Measurements from ENCODE around the gene DTNBP1.

DTNBP1 gene

DNA sequence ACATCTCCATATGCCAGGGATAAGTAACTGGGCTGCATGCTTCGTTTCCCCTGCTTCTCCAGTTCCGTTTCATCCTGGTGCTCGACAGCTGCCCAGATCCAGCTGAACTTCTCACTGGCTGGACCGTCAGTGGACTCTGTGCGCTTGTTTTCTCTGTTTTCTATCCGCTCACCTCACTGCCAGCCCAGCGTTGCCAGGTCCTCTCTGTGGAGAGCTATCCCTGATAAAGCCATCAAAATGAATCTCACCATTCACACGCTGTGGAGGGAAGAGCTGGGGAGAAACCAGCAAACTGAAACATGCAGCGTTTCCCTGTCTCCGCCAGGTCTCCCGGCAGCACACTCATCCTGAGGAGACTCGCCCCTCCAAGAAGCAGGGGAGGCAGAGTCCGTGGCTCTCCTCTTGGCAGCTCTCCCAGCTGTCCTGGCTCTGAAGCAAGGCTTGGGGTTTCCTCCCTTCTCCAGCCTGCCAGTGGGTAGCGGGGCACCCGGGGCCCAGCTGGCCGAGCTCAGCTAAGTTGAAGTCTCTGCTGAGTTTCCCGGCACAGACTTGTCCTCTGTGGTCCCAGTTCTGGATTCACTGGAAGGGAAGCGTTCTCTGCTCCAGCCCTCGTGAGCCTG lies 160.9 kb downstream of the DTNBP1 start:
- Histone ChIP-seq H3K36me3 (ENCODE audit: insufficient read depth, low read length) (peaks cover 23% of the 10 kb centered on the region), H3K4me1 (ENCODE audit: insufficient read depth, low read length) (peaks cover 50% of the 10 kb centered on the region), H3K4me3 (ENCODE audit: low read depth in 1 of 2, low read length in 2 of 2) (no peak overlapping the region)

DNA sequence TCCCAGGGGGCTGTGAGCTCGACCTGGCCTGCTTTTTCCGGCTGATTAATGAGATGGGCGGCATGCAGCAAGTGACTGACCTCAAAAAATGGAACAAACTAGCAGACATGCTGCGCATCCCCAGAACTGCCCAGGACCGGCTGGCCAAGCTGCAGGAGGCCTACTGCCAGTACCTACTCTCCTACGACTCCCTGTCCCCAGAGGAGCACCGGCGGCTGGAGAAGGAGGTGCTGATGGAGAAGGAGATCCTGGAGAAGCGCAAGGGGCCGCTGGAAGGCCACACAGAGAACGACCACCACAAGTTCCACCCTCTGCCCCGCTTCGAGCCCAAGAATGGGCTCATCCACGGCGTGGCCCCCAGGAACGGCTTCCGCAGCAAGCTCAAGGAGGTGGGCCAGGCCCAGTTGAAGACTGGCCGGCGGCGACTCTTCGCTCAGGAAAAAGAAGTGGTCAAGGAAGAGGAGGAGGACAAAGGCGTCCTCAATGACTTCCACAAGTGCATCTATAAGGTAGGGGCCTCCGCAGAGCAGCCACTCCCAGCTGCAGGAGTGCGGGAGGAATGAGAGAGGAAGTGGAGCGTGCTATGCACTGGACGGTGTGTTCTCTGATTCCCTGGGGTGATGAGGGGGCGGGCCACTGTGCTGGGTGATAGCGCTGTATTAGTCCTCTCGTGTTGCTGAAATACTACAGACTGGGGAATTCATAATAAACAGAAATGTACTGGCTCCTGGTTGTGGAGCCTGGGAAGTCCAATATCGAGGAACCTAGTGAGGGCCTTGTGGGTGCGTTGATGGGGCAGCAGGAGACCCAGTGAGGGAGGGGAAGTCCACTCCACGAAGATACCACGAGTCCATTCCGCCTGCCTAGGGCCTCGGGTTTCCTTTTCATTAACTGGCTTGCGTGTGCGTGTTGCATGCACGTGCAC lies 161.7 kb downstream of the DTNBP1 start:
- peaks cover 18% of the 10 kb centered on the region for H3K36me3 ChIP-seq (ENCODE audit: insufficient read depth, low read length)
- H3K4me3 ChIP-seq (ENCODE audit: low read depth in 1 of 2, low read length in 2 of 2): no peak overlapping the region
- H3K27ac ChIP-seq (ENCODE audit: low read depth, low read length): no peak overlapping the region
- no peak overlapping the region for H3K9ac ChIP-seq (ENCODE audit: low read length)
- H3K4me1 ChIP-seq (ENCODE audit: insufficient read depth, low read length): peaks cover 47% of the 10 kb centered on the region
- H3K27me3 ChIP-seq (ENCODE audit: control insufficient read depth in 1 of 2, insufficient read depth in 2 of 2, low read length in 2 of 2): no peaks in the 10 kb centered on the region
- no peaks in the 10 kb centered on the region for H3K9me3 ChIP-seq (ENCODE audit: low read length)

More for the DNA sequence above, 160.9 kb downstream of the DTNBP1 start:
- H3K9me3 ChIP-seq (ENCODE audit: low read length): no peaks in the 10 kb centered on the region
- no peak overlapping the region for H3K27ac ChIP-seq (ENCODE audit: low read depth, low read length)
- H3K27me3 ChIP-seq (ENCODE audit: control insufficient read depth in 1 of 2, insufficient read depth in 2 of 2, low read length in 2 of 2): no peaks in the 10 kb centered on the region
- H3K9ac ChIP-seq (ENCODE audit: low read length): no peak overlapping the region

DNA sequence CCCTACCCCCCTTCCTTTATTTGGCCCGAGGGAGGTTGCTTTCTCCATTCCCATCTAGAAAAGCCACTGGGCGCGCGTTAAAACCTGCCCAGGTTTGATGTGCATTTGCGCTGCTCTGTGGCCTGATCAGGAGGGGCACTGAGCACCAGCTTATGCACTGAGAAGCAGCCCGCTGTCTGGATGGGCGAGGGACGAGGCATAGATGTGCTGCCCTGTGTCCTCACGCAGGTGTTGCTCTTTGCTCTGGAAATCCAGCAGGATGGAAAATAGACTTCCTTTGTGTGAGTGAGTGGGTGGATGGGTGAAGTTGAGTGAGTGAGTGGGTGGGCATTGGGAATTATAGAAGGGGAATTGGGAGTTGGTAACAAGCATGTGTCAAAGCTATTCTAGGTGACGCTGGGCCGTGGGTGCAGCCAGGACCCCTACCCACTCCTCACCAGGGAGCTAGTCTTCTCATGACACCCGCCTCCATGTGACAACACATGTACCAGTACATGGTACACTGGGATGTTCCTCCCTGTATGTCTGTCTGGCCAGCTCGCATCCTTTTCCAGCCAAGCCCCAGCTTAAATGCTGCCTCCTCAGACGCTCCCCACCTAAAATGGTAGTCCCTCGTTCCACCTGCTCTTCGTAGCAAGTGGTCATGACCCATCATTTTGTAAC lies 162.6 kb downstream of the DTNBP1 start:
- H3K36me3 ChIP-seq (ENCODE audit: insufficient read depth, low read length): peaks cover 18% of the 10 kb centered on the region

DNA sequence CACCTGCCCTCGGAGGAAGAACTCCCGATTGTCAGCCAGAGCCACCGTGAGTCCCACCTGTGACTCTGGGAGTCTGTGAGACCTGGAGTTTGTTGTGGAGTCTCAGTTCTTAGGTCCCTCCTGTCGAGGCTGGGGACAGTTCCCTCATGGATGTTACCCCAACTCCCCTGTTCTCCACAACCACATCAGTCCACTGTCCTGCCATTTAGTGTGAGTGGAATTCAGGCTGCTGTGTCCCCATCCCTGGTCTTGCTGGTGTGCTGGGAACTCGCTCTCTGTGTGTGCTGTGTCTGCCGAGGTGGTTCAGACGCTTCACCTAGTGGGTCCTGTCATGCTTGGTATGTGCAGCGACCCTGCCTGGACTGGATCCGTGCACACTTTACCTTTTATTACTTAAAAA lies 163.2 kb downstream of the DTNBP1 start:
- H3K36me3 ChIP-seq (ENCODE audit: insufficient read depth, low read length): peaks cover 18% of the 10 kb centered on the region
- no peaks in the 10 kb centered on the region for H3K27me3 ChIP-seq (ENCODE audit: control insufficient read depth in 1 of 2, insufficient read depth in 2 of 2, low read length in 2 of 2)
- peaks cover 40% of the 10 kb centered on the region for H3K4me1 ChIP-seq (ENCODE audit: insufficient read depth, low read length)
- no peak overlapping the region for H3K4me3 ChIP-seq (ENCODE audit: low read depth in 1 of 2, low read length in 2 of 2)
- H3K27ac ChIP-seq (ENCODE audit: low read depth, low read length): no peak overlapping the region
- no peak overlapping the region for H3K9ac ChIP-seq (ENCODE audit: low read length)
- no peaks in the 10 kb centered on the region for H3K9me3 ChIP-seq (ENCODE audit: low read length)

More for the DNA sequence above, 162.6 kb downstream of the DTNBP1 start:
- no peaks in the 10 kb centered on the region for H3K9me3 ChIP-seq (ENCODE audit: low read length)
- no peaks in the 10 kb centered on the region for H3K27me3 ChIP-seq (ENCODE audit: control insufficient read depth in 1 of 2, insufficient read depth in 2 of 2, low read length in 2 of 2)
- H3K4me1 ChIP-seq (ENCODE audit: insufficient read depth, low read length): peaks cover 44% of the 10 kb centered on the region
- H3K4me3 ChIP-seq (ENCODE audit: low read depth in 1 of 2, low read length in 2 of 2): no peak overlapping the region
- no peak overlapping the region for H3K27ac ChIP-seq (ENCODE audit: low read depth, low read length)
- no peak overlapping the region for H3K9ac ChIP-seq (ENCODE audit: low read length)

DNA sequence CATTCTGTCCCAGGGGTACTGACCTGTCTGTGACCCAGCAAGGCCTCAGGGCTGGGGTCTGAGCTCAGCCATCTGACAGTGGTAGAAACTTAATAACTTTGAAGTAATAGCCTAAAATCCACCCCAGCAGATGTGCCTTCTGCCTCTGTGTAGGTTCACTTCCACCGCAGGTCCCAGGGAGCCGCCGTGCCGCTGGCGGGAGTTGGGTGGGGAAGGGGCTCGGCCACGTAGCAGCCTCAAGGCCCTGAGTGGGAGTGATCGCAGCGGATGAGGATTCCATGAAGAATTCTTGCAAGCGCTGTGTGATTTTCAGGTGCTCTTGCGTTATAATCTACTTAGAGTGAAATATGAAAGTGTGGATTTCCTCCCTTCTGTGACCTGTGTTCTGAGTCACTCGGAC lies 163.7 kb downstream of the DTNBP1 start:
- H3K4me3 ChIP-seq (ENCODE audit: low read depth in 1 of 2, low read length in 2 of 2): no peak overlapping the region
- peaks cover 18% of the 10 kb centered on the region for H3K36me3 ChIP-seq (ENCODE audit: insufficient read depth, low read length)

DNA sequence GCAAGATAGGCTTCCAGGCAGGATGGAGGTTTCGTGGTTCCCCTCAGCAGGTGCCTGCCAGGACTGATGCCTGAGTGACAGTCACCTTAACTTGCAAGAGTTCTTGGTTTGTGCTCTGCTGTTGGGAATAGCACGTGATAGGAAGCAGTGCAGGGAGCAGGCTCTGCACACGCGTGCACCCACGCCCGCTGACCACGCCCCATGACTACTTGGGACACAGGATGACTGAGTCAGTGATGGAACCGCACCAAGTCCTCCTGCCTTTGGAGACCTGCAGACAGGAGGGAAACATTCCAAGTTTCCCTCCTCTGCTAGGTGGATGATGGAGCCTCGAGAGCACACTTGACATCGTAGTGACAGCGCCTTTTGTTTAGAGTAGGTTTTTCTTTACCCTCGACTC lies 164.2 kb downstream of the DTNBP1 start:
- no peak overlapping the region for H3K9ac ChIP-seq (ENCODE audit: low read length)
- no peaks in the 10 kb centered on the region for H3K27me3 ChIP-seq (ENCODE audit: control insufficient read depth in 1 of 2, insufficient read depth in 2 of 2, low read length in 2 of 2)
- H3K9me3 ChIP-seq (ENCODE audit: low read length): no peaks in the 10 kb centered on the region
- no peak overlapping the region for H3K27ac ChIP-seq (ENCODE audit: low read depth, low read length)
- H3K4me3 ChIP-seq (ENCODE audit: low read depth in 1 of 2, low read length in 2 of 2): no peak overlapping the region
- peaks cover 37% of the 10 kb centered on the region for H3K4me1 ChIP-seq (ENCODE audit: insufficient read depth, low read length)
- H3K36me3 ChIP-seq (ENCODE audit: insufficient read depth, low read length): peaks cover 18% of the 10 kb centered on the region

More for the DNA sequence above, 163.7 kb downstream of the DTNBP1 start:
- Histone ChIP-seq H3K4me1 (ENCODE audit: insufficient read depth, low read length) (peaks cover 37% of the 10 kb centered on the region), H3K9me3 (ENCODE audit: low read length) (no peaks in the 10 kb centered on the region), H3K27ac (ENCODE audit: low read depth, low read length) (no peak overlapping the region), H3K9ac (ENCODE audit: low read length) (no peak overlapping the region), H3K27me3 (ENCODE audit: control insufficient read depth in 1 of 2, insufficient read depth in 2 of 2, low read length in 2 of 2) (no peaks in the 10 kb centered on the region)

DNA sequence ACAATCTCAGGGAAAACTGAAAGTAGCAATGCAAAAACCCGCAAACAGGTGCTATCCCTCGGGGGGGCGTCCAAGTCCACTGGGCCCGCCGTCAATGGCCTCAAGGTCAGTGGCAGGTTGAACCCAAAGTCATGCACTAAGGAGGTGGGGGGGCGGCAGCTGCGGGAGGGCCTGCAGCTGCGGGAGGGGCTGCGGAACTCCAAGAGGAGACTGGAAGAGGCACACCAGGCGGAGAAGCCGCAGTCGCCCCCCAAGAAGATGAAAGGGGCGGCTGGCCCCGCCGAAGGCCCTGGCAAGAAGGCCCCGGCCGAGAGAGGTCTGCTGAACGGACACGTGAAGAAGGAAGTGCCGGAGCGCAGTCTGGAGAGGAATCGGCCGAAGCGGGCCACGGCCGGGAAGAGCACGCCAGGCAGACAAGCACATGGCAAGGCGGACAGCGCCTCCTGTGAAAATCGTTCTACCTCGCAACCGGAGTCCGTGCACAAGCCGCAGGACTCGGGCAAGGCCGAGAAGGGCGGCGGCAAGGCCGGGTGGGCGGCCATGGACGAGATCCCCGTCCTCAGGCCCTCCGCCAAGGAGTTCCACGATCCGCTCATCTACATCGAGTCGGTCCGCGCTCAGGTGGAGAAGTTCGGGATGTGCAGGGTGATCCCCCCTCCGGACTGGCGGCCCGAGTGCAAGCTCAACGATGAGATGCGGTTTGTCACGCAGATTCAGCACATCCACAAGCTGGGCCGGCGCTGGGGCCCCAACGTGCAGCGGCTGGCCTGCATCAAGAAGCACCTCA lies 166.3 kb downstream of the DTNBP1 start:
- Histone ChIP-seq H3K4me3 (ENCODE audit: low read depth in 1 of 2, low read length in 2 of 2) (no peak overlapping the region), H3K9me3 (ENCODE audit: low read length) (no peaks in the 10 kb centered on the region), H3K4me1 (ENCODE audit: insufficient read depth, low read length) (peaks cover 19% of the 10 kb centered on the region), H3K9ac (ENCODE audit: low read length) (no peak overlapping the region), H3K27ac (ENCODE audit: low read depth, low read length) (no peak overlapping the region), H3K36me3 (ENCODE audit: insufficient read depth, low read length) (peaks cover 13% of the 10 kb centered on the region), H3K27me3 (ENCODE audit: control insufficient read depth in 1 of 2, insufficient read depth in 2 of 2, low read length in 2 of 2) (no peaks in the 10 kb centered on the region)

DNA sequence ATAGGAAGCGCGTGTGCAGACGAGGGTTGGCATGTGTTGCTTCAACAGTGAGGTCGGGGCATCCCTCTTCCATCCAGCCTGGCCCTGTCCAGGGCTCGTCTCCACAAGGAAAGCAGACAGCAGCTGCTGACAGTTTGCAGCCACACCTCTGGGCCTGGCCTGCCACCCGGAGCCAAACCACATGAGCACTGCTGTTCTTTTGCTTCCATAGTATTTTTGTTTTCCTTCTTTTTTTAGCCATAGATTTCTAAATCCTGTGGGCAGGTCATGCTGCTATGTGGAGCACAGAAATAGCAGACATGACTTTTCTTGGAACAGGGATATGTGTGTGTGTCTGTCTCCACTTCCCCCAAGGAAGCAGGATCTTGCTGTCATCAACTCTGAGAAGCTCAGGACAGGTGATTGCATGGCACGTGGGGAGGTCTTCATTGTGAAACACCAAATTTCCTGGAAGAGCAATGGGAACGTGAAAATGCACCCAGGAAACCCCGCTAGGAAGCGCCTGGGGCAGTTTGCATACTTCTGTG lies 167.4 kb downstream of the DTNBP1 start:
- no peak overlapping the region for H3K9ac ChIP-seq (ENCODE audit: low read length)
- H3K4me3 ChIP-seq (ENCODE audit: low read depth in 1 of 2, low read length in 2 of 2): no peak overlapping the region
- peaks cover 5% of the 10 kb centered on the region for H3K36me3 ChIP-seq (ENCODE audit: insufficient read depth, low read length)
- no peaks in the 10 kb centered on the region for H3K9me3 ChIP-seq (ENCODE audit: low read length)
- H3K27me3 ChIP-seq (ENCODE audit: control insufficient read depth in 1 of 2, insufficient read depth in 2 of 2, low read length in 2 of 2): no peaks in the 10 kb centered on the region
- H3K27ac ChIP-seq (ENCODE audit: low read depth, low read length): no peak overlapping the region
- peaks cover 28% of the 10 kb centered on the region for H3K4me1 ChIP-seq (ENCODE audit: insufficient read depth, low read length)

DNA sequence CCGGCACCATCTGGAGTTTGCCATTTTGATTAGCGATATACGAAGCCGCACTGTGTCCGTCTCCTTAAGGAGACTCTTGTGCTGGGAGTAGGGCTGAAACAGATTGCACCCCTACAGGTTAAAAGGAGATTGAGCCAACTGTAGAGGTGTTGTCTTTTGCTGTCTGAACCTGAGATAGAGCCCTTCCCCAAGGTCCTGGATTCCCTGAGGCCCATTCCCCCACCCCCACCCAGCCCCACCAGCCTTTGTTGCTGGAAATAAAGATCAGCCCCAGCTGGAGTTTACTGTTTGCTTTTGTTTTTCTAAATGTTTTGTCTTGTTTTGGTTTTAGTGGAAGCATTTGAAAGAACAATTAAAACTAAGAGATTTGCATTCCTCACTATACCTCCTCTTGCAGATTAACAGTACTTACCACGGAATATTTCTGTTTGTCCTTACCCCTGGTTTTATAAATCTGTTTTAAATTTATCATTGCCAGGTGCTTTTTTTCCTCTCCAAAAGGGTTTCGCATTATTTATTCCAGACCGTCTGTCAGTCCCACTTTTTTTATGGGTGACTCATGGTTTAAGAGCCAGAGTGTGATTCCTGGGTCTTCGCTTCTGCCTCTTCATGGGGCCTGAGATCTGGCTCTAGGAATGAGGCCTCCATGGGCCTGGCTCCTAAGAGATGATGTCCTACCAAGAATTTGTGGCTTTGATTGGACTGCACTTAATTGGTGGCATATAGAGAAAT lies 169.2 kb downstream of the DTNBP1 start:
- H3K4me1 ChIP-seq (ENCODE audit: insufficient read depth, low read length): peaks cover 29% of the 10 kb centered on the region
- no peak overlapping the region for H3K9ac ChIP-seq (ENCODE audit: low read length)
- H3K9me3 ChIP-seq (ENCODE audit: low read length): no peaks in the 10 kb centered on the region

DNA sequence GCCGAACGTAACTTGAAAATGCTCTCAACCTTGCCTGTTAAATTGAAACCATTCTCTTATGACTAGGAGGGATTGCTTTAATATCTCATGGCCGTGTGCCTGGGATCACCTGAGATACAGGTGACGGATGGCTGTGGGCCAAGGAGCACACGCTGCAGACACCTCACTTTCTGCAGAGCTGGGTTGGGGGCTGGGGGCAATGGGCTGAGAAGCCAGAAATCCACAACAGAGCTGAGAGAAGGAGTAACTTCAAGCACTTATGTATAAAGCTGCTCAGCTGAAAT lies 170.9 kb downstream of the DTNBP1 start:
- peaks cover 17% of the 10 kb centered on the region for H3K36me3 ChIP-seq (ENCODE audit: insufficient read depth, low read length)
- no peak overlapping the region for H3K27ac ChIP-seq (ENCODE audit: low read depth, low read length)

More for the DNA sequence above, 169.2 kb downstream of the DTNBP1 start:
- H3K27me3 ChIP-seq (ENCODE audit: control insufficient read depth in 1 of 2, insufficient read depth in 2 of 2, low read length in 2 of 2): no peaks in the 10 kb centered on the region
- H3K36me3 ChIP-seq (ENCODE audit: insufficient read depth, low read length): peaks cover 12% of the 10 kb centered on the region
- no peak overlapping the region for H3K27ac ChIP-seq (ENCODE audit: low read depth, low read length)
- H3K4me3 ChIP-seq (ENCODE audit: low read depth in 1 of 2, low read length in 2 of 2): no peak overlapping the region

More for the DNA sequence above, 170.9 kb downstream of the DTNBP1 start:
- H3K9ac ChIP-seq (ENCODE audit: low read length): no peak overlapping the region
- H3K4me1 ChIP-seq (ENCODE audit: insufficient read depth, low read length): peaks cover 29% of the 10 kb centered on the region
- H3K4me3 ChIP-seq (ENCODE audit: low read depth in 1 of 2, low read length in 2 of 2): no peak overlapping the region
- no peaks in the 10 kb centered on the region for H3K27me3 ChIP-seq (ENCODE audit: control insufficient read depth in 1 of 2, insufficient read depth in 2 of 2, low read length in 2 of 2)
- H3K9me3 ChIP-seq (ENCODE audit: low read length): no peaks in the 10 kb centered on the region
